Measurements from ENCODE around the gene TMTC1.

DNA sequence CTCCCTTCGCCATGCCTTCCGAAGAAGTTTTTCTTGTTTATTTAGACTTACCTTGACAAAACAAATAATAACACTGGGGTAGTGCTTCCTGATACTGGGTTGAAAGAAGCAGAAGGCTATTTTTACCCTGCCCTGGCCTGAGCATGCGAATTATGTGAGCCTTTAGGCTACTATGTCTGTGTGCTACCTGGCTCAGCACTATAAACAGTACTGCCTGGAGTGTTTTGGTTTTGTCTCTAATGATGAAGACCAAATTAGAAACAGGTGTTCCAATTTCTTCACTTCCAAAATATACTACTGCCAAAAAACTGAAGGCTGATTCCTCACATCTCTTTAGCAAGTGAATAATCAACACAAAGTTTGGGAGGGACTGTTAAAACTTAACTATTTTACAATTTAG lies 278.6 kb downstream of the TMTC1 start:
- TF ChIP-seq SUZ12 (IDR thresholded peaks at IDR 0.05; ENCODE audit: extremely low read depth, insufficient read depth, insufficient read length): no peak
- TF ChIP-seq ZNF274 (IDR thresholded peaks at IDR 0.05; ENCODE audit: low read depth, low read length): no peak
